Measurements from ENCODE around the gene TBX2.

- TF ChIP-seq ZNF274 (CRISPR knock-in tag; IDR thresholded peaks at IDR 0.05) (no peak), ZFX (CRISPR knock-in tag; IDR thresholded peaks at IDR 0.05; ENCODE audit: low read depth) (no peak), POLR2A (IDR thresholded peaks at IDR 0.05; ENCODE audit: insufficient read depth in 1 of 2, low read depth in 2 of 2, low read length in 2 of 2) (no peak), CTCF (CRISPR knock-in tag; IDR thresholded peaks at IDR 0.05) (no peak)
Observed at GRCh38 chr17:61392679-61393078, 7.0 kb upstream of the TBX2 start.
